H9 (cell line): Measurements from ENCODE around the gene ZNF236. TPM values are rescaled to one million over a fixed set of nuclear protein-coding genes. Genes with fewer than 3 reads are reported as not detected.

Experiments used
- DNase-seq: peaks from one replicate; pipeline ENCODE4 v3.0.0-alpha.2; 2017
- H2AFZ ChIP-seq: one replicate; pipeline ENCODE4 v1.6.1; 2013; ENCODE audit warnings: mild to moderate bottlenecking, low read length, control low read depth, moderate library complexity
- H2AK5ac ChIP-seq: 2 replicates; pipeline ENCODE4 v1.6.1; 2013; ENCODE audit warnings: low read length, control low read depth, mixed read lengths; ENCODE audit not compliant: insufficient read length
- H2BK120ac ChIP-seq: one replicate; pipeline ENCODE4 v1.6.1; 2013; ENCODE audit warnings: low read depth, mild to moderate bottlenecking, low read length, control low read depth, inconsistent platforms; ENCODE audit not compliant: poor library complexity, severe bottlenecking
- H2BK12ac ChIP-seq: 2 replicates; pipeline ENCODE4 v1.6.1; 2013; ENCODE audit warnings: low read length, control low read depth, mixed read lengths, low read depth; ENCODE audit not compliant: insufficient read length
- H2BK15ac ChIP-seq: 2 replicates; pipeline ENCODE4 v1.6.1; 2013; ENCODE audit warnings: low read depth, low read length, control low read depth
- H2BK20ac ChIP-seq: one replicate; pipeline ENCODE4 v1.6.1; 2013; ENCODE audit warnings: low read depth, mild to moderate bottlenecking, low read length, control low read depth, inconsistent platforms; ENCODE audit not compliant: poor library complexity, severe bottlenecking
- H2BK5ac ChIP-seq: 2 replicates; pipeline ENCODE4 v1.6.1; 2013; ENCODE audit warnings: low read length, control low read depth, mixed read lengths; ENCODE audit not compliant: insufficient read length
- H3K14ac ChIP-seq: 2 replicates; pipeline ENCODE4 v1.6.1; 2013; ENCODE audit warnings: low read length, control low read depth; ENCODE audit not compliant: insufficient read depth
- H3K18ac ChIP-seq: 2 replicates; pipeline ENCODE4 v1.6.1; 2013; ENCODE audit warnings: low read depth, mild to moderate bottlenecking, mixed read lengths, low read length, control low read depth; ENCODE audit not compliant: insufficient read length
- H3K23ac ChIP-seq: 2 replicates; pipeline ENCODE4 v1.6.1; 2013; ENCODE audit warnings: low read length, control low read depth, mixed read lengths, low read depth; ENCODE audit not compliant: insufficient read length
- H3K23me2 ChIP-seq: 2 replicates; pipeline ENCODE4 v1.6.1; 2013; ENCODE audit warnings: low read depth, mild to moderate bottlenecking, mixed read lengths, low read length, control low read depth; ENCODE audit not compliant: insufficient read length, poor library complexity, severe bottlenecking
- H3K27ac ChIP-seq: 2 replicates; pipeline ENCODE4 v1.5.1; 2013; ENCODE audit warnings: low read length, control low read depth, mixed read lengths, low read depth; ENCODE audit not compliant: insufficient read length
- H3K27me3 ChIP-seq: 2 replicates; pipeline ENCODE4 v1.6.1; 2013; ENCODE audit warnings: low read length, control low read depth, inconsistent platforms; ENCODE audit not compliant: insufficient read depth
- H3K4ac ChIP-seq: 2 replicates; pipeline ENCODE4 v1.6.1; 2013; ENCODE audit warnings: low read depth, mild to moderate bottlenecking, control low read depth, inconsistent platforms, low read length, moderate library complexity
- H3K4me1 ChIP-seq: 2 replicates; pipeline ENCODE4 v1.6.1; 2013; ENCODE audit warnings: low read length, control low read depth, inconsistent platforms; ENCODE audit not compliant: insufficient read depth
- H3K4me2 ChIP-seq: 2 replicates; pipeline ENCODE4 v1.6.1; 2013; ENCODE audit warnings: low read length, control low read depth, mixed read lengths; ENCODE audit not compliant: insufficient read length, insufficient read depth
- H3K56ac ChIP-seq: 2 replicates; pipeline ENCODE4 v1.6.1; 2013; ENCODE audit warnings: low read depth, mild to moderate bottlenecking, mixed read lengths, low read length, control low read depth; ENCODE audit not compliant: insufficient read length
- H3K79me1 ChIP-seq: 2 replicates; pipeline ENCODE4 v1.6.1; 2013; ENCODE audit warnings: low read depth, mild to moderate bottlenecking, moderate library complexity, low read length, control low read depth, inconsistent platforms; ENCODE audit not compliant: insufficient read depth, poor library complexity, severe bottlenecking
- H3K79me2 ChIP-seq: 2 replicates; pipeline ENCODE4 v1.6.1; 2013; ENCODE audit warnings: low read length, control low read depth, inconsistent platforms; ENCODE audit not compliant: insufficient read depth
- H3K9ac ChIP-seq: 2 replicates; pipeline ENCODE4 v1.6.1; 2013; ENCODE audit warnings: low read length, control low read depth, mixed read lengths; ENCODE audit not compliant: insufficient read length; ENCODE audit errors: extremely low read depth
- H3K9me3 ChIP-seq: one replicate; pipeline ENCODE4 v1.6.1; 2013; ENCODE audit warnings: low read depth, low read length, inconsistent platforms; ENCODE audit not compliant: control insufficient read depth
- H3T11ph ChIP-seq: one replicate; pipeline ENCODE4 v1.6.1; 2013; ENCODE audit warnings: mild to moderate bottlenecking, low read length, control low read depth, inconsistent platforms
- H4K20me1 ChIP-seq: one replicate; pipeline ENCODE4 v1.6.1; 2013; ENCODE audit not compliant: control insufficient read depth, insufficient read length, insufficient read depth
- H4K5ac ChIP-seq: 2 replicates; pipeline ENCODE4 v1.6.1; 2013; ENCODE audit warnings: low read depth, mild to moderate bottlenecking, mixed read lengths, low read length, control low read depth; ENCODE audit not compliant: insufficient read length
- H4K8ac ChIP-seq: replicated peaks from 2 replicates; pipeline ENCODE4 v1.6.1; 2013; ENCODE audit warnings: low read length, control low read depth, mixed read lengths, low read depth; ENCODE audit not compliant: insufficient read length
- H4K91ac ChIP-seq: 2 replicates; pipeline ENCODE4 v1.6.1; 2013; ENCODE audit warnings: low read depth, mild to moderate bottlenecking, moderate library complexity, mixed read lengths, low read length, control low read depth; ENCODE audit not compliant: insufficient read length
- H3K27ac Mint-ChIP-seq, 3 experiments: 2 replicates in 2 of 3; 3 replicates in 1 of 3; pipeline ENCODE4 v1.8.0; 2020 to 2021; ENCODE audit warnings: mixed read lengths in 3 of 3, mild to moderate bottlenecking in 1 of 3, moderate library complexity in 1 of 3
- H3K27me3 Mint-ChIP-seq: 2 replicates; pipeline ENCODE4 v1.8.0; 2021; ENCODE audit warnings: low read depth, mild to moderate bottlenecking, moderate library complexity, mixed read lengths
- H3K36me3 Mint-ChIP-seq, 3 experiments: 2 replicates in 2 of 3; 3 replicates in 1 of 3; pipeline ENCODE4 v1.8.0; 2020 to 2021; ENCODE audit warnings: low read depth in 3 of 3, mixed read lengths in 3 of 3; ENCODE audit not compliant: insufficient read depth in 1 of 3
- H3K4me1 Mint-ChIP-seq, 2 experiments: 2 replicates each; pipeline ENCODE4 v1.8.0; 2020; ENCODE audit warnings: mixed read lengths in 2 of 2
- H3K4me3 Mint-ChIP-seq, 2 experiments: 2 replicates in 1 of 2; 3 replicates in 1 of 2; pipeline ENCODE4 v1.8.0; 2020 to 2021; ENCODE audit warnings: mild to moderate bottlenecking in 2 of 2, mixed read lengths in 2 of 2, moderate library complexity in 1 of 2
- H3K9me3 Mint-ChIP-seq, 2 experiments: 2 replicates in 1 of 2; 3 replicates in 1 of 2; pipeline ENCODE4 v1.8.0; 2020; ENCODE audit warnings: mild to moderate bottlenecking in 2 of 2, mixed read lengths in 2 of 2, moderate library complexity in 1 of 2
- CTCF ChIP-seq: fragments of 200-600 bp; sonication (generic); conservative IDR thresholded peaks from 3 replicates; pipeline ENCODE4 v1.8.0; 2021; ENCODE audit warnings: antibody characterized with exemption, mild to moderate bottlenecking
- WGBS: extraction: QIAGEN DNeasy Blood & Tissue Kit; methylation state at CpG from one replicate; pipeline ENCODE4 v1.1.7; 2013; ENCODE audit warnings: missing lambda C conversion rate, low lambda C conversion rate, mixed read lengths; ENCODE audit not compliant: insufficient read length; ENCODE audit errors: extremely low coverage; 5-methylcytosine and 5-hydroxymethylcytosine counted together
- total RNA-seq: library from RNA; stranded (reverse); gene quantifications from 2 replicates; pipeline ENCODE4 v1.2.1, GENCODE V29; 2021

The ZNF236 gene
- total RNA-seq, 1 experiment from 2014 or later, result 16.0 TPM

- Histone ChIP-seq H4K8ac (no peak overlapping the region), H3K79me2 (no peaks in the 10 kb centered on the region), H3K27me3 (no peaks in the 10 kb centered on the region), H4K91ac (no peak overlapping the region), H3K23me2 (no peaks in the 10 kb centered on the region), H3K18ac (no peak overlapping the region), H2BK20ac (no peak overlapping the region), H3K4me1 (peaks cover 9% of the 10 kb centered on the region; the same call in 1 of the 2 replicates), H3K4ac (no peak overlapping the region), H4K5ac (no peak overlapping the region), H2AK5ac (no peak overlapping the region), H3K9me3 (no peaks in the 10 kb centered on the region), H2AFZ (no peak overlapping the region), H2BK15ac (no peak overlapping the region), H4K20me1 (peaks cover 1% of the 10 kb centered on the region), H3K14ac (no peak overlapping the region), H3K79me1 (no peaks in the 10 kb centered on the region), H3K4me2 (no peak overlapping the region), H2BK120ac (no peak overlapping the region), H3K56ac (no peak overlapping the region), H3K23ac (no peak overlapping the region), H2BK5ac (no peak overlapping the region), H3T11ph (no peak overlapping the region), H3K27ac (no peak overlapping the region), H3K9ac (no peak overlapping the region), H2BK12ac (no peak overlapping the region)
- no peaks in the 10 kb centered on the region for H3K36me3 Mint-ChIP-seq
- H3K27ac Mint-ChIP-seq, result no peak overlapping the region; a peak in 1 of 7 replicates
- no peak for DNase-seq
- TF ChIP-seq CTCF, result no peak
- H3K4me1 Mint-ChIP-seq, result peaks cover 36 to 41% of the 10 kb centered on the region in 2 experiments
- H3K9me3 Mint-ChIP-seq, result no peaks in the 10 kb centered on the region
- WGBS, result no CpG with 5 or more reads among the region's 23 CpGs
- H3K27me3 Mint-ChIP-seq, result no peaks in the 10 kb centered on the region; the same call in 1 of the 2 replicates
- H3K4me3 Mint-ChIP-seq, result no peak overlapping the region
Observed at GRCh38 chr18:77008576-77009315, 186.4 kb downstream of the ZNF236 start.
